ENCODE measurements around the gene ATP5ME. TPM values are rescaled to one million over a fixed set of nuclear protein-coding genes. Genes with fewer than 3 reads are reported as not detected.
A peak's percentile ranks its signal among the peaks of the same experiment; 100 is the strongest.

ATP5ME gene
- total and polyA plus RNA-seq, 2 of the 13 experiments (the other 11 are each of a cell fraction or from before 2014, with no cell fraction given) = 305 to 753 TPM

- TF ChIP-seq ZNF850 (CRISPR knock-in tag; conservative IDR thresholded peaks at IDR 0.05) (peak; percentile 74; the same call in 1 of the 2 replicates), GLMP (CRISPR knock-in tag; IDR thresholded peaks at IDR 0.05; ENCODE audit: borderline replicate concordance) (no peak), FOXK1 (CRISPR knock-in tag; IDR thresholded peaks at IDR 0.05; ENCODE audit: borderline replicate concordance, low read depth) (peak; percentile 94; the same call in 1 of the 2 replicates), CBFB (CRISPR knock-in tag; IDR thresholded peaks at IDR 0.05) (peak; percentile 66), CCDC6 (CRISPR knock-in tag; IDR thresholded peaks at IDR 0.05) (peak; percentile 74), NFKBIZ (CRISPR knock-in tag; IDR thresholded peaks at IDR 0.05) (no peak), NPAS2 (CRISPR knock-in tag; IDR thresholded peaks at IDR 0.05; ENCODE audit: borderline replicate concordance) (no peak), CENPT (CRISPR knock-in tag; IDR thresholded peaks at IDR 0.05; ENCODE audit: low read depth) (no peak), HNRNPH1 (optimal IDR thresholded peaks at IDR 0.05; ENCODE audit: low read depth, low read length) (no peak), ARNT (IDR thresholded peaks at IDR 0.05) (no peak), SP4 (CRISPR knock-in tag; IDR thresholded peaks at IDR 0.05) (peak; percentile 74; the same call in 1 of the 2 replicates), ZNF138 (CRISPR knock-in tag; IDR thresholded peaks at IDR 0.05; ENCODE audit: low read depth) (no peak), ZFP36L2 (CRISPR knock-in tag; IDR thresholded peaks at IDR 0.05) (no peak), ZBTB25 (CRISPR knock-in tag; IDR thresholded peaks at IDR 0.05) (peak; percentile 61; the same call in 1 of the 2 replicates), ATF7 (IDR thresholded peaks at IDR 0.05) (peak; percentile 98), ATF7 (CRISPR knock-in tag; IDR thresholded peaks at IDR 0.05) (peak; percentile 96), ZNF569 (CRISPR knock-in tag; IDR thresholded peaks at IDR 0.05; ENCODE audit: borderline replicate concordance) (no peak), MZF1 (CRISPR knock-in tag; IDR thresholded peaks at IDR 0.05; ENCODE audit: borderline replicate concordance) (no peak), REL (CRISPR knock-in tag; conservative IDR thresholded peaks at IDR 0.05) (0 out of 2 replicates have a peak, but pooled peaks have one; percentile 43), DMTF1 (CRISPR knock-in tag; IDR thresholded peaks at IDR 0.05) (no peak)
Observed at GRCh38 chr4:674172-675035, at the start of gene ATP5ME, which contains the start of gene MYL5 (continued).

Measured in HepG2 (cell line).